ENCODE data around the gene YJU2.

YJU2 gene

GRCh38 chr19:4301590-4302242 lies 54.8 kb downstream of the YJU2 start:
- DNase-seq: no peak

DNA sequence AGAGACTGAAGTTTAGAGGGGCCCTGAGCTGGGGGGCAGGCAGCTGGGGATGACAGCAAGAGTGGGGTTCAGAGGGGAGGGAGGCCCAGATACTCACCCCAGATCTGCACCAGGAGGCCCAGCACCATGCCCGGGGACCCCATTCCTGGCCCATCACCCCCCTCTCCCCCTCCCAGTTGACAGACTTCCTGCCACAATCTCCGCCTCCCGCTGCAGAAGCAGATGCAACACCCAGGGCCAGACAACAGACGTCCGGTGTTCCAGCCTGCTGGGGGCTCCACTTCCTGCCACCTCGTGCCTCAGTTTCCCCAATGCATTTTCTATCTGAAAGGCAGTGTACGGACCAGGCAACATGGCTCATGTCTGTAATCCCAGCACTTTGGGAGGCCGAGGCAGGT lies 55.4 kb downstream of the YJU2 start, which contains the start of gene TMIGD2:
TMIGD2 (minus strand) TSS at position 147 of the 398 bp plus-strand sequence; CDS start at position 143, 4 bp downstream.
- no peak for DNase-seq

DNA sequence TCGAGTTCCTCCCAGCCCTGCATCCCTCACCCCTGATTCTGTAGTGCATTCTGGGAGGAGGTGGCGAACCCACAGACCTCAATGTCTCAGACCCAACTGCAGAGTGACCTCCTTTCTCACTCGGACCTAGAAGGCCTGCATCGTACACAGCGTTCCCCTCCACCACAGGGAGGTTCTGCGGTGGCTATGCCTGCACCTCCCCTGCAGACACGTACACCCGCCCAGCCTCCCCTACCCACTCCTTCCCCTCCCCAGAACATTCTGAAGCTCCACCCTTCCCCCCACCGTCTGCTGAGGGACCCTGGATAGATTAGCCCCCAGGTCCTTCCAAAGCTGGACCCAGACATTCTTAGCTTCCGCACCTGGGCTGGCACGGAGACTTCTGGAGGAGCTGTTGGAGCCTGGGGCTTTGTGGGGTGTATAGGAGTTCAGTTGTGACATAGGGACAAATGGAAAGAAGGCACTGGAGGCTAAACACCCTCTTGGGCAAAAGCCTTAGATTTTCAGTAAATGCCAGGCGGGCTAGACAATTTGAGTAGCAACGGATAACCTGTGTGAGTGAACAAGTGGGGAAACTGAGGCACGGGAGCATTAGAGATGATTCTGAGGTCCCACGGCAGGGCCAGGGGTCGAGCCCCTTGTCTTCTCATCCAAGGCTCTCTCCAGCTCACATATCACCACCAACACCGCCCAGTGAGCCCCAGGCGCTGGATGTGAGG lies 57.1 kb downstream of the YJU2 start:
- DNase-seq: no peak

DNA sequence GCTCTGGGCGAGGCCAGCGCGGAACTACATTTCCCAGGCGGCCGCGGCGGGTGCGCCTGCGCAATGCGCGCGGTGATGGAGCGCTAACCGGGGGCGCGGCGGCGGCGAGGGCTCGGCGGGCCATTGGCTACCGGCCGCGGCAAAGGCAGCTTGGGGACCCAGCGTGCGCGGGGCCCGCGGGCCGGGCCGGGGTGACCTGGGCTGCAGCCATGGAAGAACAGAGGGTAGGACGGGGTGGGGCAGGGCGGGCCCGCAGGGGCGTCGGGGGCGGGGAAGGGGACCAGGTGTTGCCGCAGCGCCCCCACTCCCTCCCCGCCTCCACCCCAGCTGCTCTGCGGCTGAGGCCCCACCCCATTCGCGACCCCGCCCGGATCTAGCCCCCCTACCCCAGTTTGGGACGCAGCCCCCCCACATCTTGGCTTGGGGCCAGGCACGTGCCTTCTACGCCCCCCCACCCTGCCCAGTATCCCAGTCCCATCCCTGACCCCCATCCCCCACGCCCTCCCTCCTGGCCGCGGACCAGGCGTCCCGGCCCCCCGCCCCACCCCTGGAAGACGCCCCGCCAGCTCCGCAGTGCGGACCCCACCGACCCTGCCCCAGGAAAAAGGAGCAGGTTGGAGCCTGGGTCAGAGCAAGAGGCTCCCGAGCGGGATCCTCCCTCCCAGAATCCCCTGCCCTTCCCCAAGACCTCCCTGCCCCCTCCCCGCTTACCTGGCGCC lies 57.8 kb downstream of the YJU2 start, which contains the start of gene FSD1:
FSD1 (plus strand) TSS at position 61 of the 719 bp plus-strand sequence; CDS start at position 210, 149 bp downstream.
- DNase-seq: peak; percentile 72

DNA sequence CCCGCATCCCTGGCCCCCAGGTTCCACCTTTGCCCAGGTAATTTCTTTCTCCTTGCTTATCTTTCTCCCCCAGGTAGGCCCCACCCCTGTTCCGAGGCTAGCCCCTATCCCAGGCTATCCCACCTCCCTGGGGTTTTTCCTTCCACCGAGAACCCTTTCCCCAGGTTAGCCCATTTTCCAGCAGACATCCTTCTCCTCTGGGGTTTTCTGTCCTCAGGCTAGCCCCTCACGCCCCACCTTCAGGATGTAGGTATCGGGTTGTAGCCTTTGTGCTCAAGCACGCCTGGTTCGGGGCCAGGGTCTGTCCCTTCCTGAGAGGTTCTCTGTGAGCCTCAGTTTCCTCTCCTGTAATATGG lies 58.4 kb downstream of the YJU2 start:
- DNase-seq: no peak

GRCh38 chr19:4305659-4306058 lies 58.8 kb downstream of the YJU2 start:
- no peak for DNase-seq

DNA sequence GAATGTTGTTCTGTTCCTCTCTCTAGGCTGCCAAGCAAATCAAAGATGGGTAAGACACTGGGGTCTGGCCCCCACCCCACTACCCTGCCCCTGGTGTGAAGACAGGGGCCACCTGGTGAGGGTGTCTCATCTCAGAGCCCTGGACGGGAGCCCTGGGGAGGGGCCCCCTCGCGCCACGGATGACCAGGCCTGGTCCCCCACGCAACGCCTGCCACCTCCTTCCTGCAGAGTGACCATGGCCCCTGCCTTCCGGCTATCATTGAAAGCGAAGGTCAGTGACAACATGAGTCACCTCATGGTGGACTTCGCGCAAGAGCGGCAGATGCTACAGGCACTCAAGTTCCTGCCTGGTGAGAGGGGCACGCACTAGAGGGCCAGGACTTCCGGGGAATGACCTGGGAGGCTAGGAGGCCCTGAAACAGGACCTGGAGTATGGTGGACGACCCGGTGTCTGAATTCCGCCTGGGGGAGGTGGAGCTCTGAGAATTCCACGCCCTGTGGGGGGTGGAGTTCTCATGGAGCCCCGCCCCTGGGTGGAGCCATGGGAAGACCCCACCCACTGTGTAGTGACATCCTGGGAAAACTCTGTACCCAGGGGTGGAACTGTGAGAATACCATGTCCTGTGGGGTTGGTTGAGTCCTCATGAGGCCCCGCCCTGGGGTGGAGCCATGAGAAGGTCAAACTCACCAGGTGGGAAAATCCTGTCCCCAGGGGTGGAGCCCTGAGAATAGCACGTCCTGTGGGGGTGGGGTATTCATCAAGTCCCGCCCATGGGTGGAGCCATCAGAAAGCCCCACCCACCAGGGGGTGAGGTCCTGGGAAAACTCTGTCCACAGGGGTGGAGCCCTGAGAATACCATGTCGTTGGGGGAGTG lies 63.6 kb downstream of the YJU2 start:
- DNase-seq: no peak

DNA sequence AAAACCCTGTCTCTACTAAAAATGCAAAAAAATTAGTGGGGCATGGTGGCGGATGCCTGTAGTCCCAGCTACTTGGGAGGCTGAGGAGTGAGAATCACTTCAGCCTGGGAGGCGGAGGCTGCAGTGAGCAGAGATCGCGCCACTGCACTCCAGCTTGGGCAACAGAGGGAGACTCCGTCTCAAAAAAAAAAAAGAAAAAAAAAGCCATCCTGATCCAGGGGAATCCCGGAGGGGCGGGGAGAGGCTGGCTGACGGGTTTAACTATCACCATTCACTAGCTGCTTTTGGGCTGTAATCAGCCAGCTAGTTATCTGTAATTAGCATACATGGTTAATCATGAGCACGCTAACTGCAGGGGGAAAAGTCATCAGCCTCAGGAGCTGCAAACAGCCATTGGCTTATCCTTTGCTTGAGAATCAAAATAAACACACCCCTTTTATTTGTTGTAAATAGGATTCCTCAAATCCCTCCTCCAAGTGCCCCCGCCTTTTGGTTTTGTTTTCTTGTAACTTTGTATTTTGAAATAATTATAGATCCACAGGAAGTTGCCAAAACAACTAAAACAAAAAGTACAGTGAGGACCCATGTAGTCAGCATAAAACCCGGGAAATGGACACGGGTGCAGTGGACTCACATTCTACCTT lies 67.1 kb downstream of the YJU2 start:
- DNase-seq: no peak

GRCh38 chr19:4316956-4317355 lies 70.1 kb downstream of the YJU2 start:
- no peak for DNase-seq

- no peak for DNase-seq
These were observed 71.6 kb downstream of the YJU2 start for GRCh38 chr19:4318460-4318859.
